KG1 (cell line): ENCODE data around the gene UBC.
"Not testable (repeated sequence)": the region's sequence is repeated elsewhere in the genome, so short reads cannot be mapped to it uniquely, and the experiment has no call there.

ENCODE experiments used
- DNase-seq: peaks from one replicate; lab custom pipeline; 2025; lab: John Stamatoyannopoulos, UW

Gene UBC

DNA sequence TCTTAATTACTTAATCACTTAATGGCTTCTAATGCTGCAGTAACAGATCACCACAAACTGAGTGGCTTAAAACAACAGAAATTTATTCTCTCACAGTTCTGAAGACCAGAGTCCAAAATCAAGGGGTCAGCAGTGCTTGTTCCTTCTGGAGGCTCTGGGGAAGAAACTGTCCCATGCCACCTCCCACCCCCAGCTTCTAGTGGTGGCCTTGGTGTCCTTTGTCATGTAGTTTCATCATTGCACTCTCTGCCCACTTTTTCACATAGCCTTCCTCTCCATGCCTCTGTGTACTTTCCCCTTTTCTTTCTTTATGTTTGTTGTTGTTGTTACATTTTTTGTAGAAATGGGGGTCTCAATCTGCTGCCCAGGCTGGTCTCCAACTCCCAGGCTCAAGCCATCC, 16.1 kb upstream of the UBC start:
- no peak for DNase-seq

GRCh38 chr12:124929649-124930419, 15.4 kb upstream of the UBC start:
- no peak for DNase-seq

- no peak for DNase-seq
Measured at GRCh38 chr12:124928912-124929530, 14.6 kb upstream of the UBC start.

- DNase-seq, result no peak
Measured at GRCh38 chr12:124928095-124928911, 13.9 kb upstream of the UBC start.

DNA sequence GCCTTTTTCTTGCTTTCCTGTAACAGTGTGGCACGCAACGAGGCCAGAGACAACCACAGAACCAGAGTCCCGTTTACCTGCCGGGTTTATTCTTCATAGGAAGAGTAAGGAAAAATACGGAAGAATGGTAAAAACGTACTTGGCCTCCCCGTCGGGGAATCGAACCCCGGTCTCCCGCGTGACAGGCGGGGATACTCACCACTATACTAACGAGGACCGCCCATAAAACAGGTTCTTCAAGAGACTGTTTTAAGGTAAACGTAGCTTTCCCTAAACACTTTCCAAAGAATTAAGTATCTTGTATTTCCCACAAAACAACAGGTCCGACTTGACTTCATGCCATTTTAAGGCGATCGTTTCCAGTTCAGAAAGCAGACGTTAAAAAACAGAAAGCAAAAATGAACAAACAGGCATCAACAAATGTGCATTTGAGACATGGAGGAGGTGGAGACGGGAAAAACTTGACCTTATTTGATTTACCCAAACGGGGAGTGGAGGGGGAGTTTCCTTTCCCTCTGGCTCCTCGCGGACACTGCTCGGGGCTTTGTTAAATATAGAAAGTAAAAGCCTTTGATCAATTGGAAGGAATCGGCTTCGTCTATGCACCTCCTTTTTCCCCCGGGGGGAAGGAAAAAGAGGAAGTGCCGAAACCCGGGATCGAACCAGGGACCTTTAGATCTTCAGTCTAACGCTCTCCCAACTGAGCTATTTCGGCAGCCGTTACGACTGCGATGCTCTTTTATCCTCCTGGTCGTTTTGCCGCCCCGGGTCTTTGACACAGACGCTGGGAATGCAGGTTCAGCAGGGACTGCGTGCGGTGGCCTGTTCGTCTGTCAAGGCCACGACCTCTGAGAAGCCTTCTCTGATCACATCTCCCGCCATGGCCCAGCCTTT, 13.0 kb upstream of the UBC start:
- DNase-seq, result no peak

- DNase-seq, result not testable (repeated sequence)
Measured at GRCh38 chr12:124925782-124926181, 11.3 kb upstream of the UBC start.

DNA sequence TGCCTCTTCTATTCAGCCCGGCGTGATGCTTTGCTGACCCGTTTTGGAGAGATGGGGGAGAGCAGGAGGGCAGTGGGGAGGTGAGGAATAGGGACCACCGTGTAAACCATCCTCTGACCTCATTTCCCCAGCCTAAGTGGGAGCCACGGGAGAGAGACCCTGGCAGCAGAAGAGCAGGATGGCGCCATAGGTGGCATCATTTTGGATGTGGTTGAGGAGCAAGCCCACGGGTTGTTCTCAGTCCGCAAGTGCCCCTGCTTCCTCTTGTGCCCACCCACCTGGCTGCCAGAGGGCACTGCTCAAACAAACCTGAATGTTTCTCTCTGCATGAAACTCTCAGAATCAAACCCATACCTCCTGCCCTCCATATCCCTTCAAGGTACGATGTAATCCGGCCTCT, 10.7 kb upstream of the UBC start:
- no peak for DNase-seq

DNA sequence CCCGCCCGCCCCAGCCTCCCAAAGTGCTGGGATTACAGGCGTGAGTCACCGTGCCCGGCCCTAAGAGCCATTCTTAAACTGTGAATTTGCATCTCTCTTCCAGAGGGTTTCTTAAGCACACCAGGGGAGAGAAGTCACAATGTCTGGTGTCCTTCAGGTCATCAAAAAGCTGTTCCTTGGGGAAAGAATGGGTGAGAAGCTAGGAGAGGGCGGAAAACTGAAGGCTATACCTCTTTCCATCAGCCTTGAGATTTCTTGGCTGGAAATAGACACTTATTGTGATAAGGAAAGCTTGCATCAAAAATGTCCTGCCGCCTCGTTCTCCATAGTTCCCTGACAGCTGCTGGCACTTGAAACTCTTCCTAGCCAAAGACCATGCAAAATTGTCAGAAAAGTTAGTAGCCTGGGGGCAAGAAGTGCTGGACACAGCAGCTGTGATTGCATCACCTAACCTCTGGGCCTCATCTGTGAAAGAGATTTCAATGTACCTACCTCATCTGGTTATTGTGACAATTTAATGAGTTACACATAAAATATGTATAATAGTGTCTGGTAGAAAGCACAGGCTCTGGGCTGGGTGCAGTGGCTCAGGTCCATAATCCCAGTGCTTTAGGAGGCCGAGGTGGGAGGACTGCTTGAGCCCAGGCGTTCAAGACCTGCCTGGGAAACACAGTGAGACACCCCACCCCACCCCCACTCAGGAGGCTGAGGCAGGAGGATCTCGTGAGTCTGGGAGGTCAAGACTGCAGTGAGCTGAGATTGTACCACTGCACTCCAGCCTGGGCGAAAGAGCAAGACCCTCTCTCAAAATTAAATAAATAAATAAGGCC, 9.7 kb upstream of the UBC start:
- DNase-seq, result no peak

GRCh38 chr12:124921200-124922031, 7.0 kb upstream of the UBC start:
- no peak for DNase-seq

GRCh38 chr12:124920353-124920935, 6.0 kb upstream of the UBC start:
- DNase-seq, result no peak

DNA sequence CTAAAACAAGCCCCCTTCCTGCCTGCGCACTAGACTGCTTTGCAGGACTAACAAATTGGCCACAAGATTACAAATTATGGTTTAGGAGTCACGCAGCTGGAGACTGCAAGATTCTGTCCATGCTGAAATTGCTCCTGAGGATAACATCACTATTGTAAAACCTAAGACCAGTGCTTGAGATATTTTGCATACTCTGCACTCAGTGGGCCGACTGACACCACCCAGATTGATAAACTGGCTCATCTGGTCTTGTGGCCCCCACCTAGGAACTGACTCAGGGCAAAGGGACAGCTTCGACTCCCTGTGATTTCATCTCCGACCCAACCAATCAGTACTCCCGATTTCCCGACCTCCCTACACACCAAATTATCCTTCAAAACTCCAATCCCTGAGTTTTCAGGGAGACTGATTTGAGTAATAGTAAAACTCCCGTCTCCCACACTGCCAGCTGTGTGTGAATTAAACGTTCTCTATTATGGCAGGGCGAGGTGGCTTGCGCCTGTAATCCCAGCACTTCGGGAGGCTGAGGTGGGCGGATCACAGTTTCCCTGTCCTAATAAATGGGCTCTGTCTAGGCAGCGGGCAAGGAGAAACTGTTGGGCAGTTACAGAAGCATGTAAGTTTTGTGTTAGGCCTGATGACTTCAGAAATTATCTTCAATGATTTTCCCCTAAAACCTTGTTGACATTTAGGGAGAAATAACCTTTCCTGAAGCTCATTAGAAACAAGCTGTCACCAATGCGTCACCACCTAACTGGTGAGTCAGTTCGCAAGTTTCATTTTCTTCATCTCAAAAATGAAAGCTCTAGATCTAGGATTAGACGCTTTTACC, 5.3 kb upstream of the UBC start:
- DNase-seq, result no peak

GRCh38 chr12:124918622-124918988, 4.2 kb upstream of the UBC start:
- not testable (repeated sequence) for DNase-seq

DNA sequence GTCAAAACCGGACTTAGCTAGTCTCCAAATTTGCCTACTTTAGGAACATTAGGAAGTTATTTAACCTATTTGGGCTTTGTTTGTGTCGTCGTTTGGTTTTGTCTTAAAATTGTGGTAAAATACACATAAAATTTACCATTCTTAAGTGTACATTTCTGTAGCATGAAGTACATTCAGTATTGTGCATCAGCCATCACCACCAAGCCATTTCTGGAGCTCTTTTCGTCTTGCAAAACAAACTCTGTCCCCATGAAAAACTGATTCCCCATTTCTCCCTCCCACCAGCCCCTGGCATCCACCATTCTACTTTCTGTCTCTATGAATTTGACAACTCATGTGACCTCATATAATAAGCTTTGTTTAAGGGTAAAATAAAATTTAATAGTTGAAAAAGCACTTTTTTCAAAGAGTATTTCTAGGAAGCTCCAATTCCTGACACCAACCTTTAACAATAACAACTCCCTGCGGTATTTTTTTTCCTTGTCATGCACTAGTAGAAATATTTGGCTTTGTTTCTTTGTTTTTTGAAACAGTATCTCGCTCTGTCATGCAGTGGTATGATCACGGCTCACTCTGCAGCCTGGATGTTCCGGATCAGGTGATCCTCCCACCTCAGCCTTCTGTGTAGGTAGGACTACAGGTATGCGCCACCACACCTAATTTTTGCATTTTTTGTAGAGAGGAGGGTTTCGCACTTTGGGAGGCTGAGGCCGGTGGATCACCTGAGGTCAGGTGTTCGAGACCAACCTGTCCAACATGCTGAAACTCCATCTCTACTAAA, 3.6 kb upstream of the UBC start:
- no peak for DNase-seq

GRCh38 chr12:124917135-124917840, 2.8 kb upstream of the UBC start:
- no peak for DNase-seq

DNA sequence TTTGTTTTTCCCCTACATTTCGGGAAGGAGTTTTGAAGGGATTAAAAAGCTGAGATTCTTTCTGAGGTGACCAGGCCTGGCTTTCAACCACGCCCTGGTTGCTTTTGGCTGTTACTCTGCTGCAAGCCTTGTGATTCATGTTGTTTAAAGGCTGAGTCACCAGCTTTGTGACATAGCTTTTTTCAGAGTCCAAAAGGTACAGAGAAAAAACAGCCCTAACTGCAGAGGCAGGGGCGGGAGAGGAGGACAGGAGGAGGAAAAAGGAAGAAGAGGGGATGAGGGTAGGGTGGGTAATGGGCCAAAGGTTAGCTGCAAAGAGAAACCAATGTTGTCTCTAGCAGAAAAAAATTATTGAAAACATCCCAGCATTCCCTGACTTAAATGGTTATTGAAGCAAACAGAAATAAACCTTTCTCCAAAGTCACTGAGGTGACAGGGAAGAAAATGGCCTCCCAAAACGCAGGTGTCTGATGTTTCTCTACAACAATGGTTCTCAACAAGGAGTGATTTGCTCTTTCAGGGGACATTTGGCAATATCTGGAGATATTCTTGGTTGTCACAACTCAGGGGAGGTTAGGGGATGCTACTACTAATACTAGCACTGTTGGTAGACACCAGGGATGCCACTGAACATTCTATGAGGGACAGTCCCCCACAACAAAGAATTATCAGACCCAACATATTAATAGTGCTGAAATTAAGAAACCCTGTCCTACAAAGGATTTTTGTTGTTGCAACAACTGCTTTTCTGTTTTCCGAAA, 2.1 kb upstream of the UBC start:
- DNase-seq, result no peak
